ENCODE data around the gene SEMA5A.
A peak's percentile ranks its signal among the peaks of the same experiment; 100 is the strongest.
"Not testable (repeated sequence)": the region's sequence is repeated elsewhere in the genome, so short reads cannot be mapped to it uniquely, and the experiment has no call there.

The SEMA5A gene

GRCh38 chr5:9438596-9439354 lies 107.1 kb downstream of the SEMA5A start:
- no peak for DNase-seq

- DNase-seq = no peak
Measured at GRCh38 chr5:9437741-9438240, 108.1 kb downstream of the SEMA5A start.

GRCh38 chr5:9431496-9432258 lies 114.2 kb downstream of the SEMA5A start:
- DNase-seq = no peak

- no peak for DNase-seq
Measured at GRCh38 chr5:9431151-9431495, 114.8 kb downstream of the SEMA5A start.

- DNase-seq = no peak
Measured at GRCh38 chr5:9430306-9430705, 115.6 kb downstream of the SEMA5A start.

GRCh38 chr5:9429691-9430215 lies 116.1 kb downstream of the SEMA5A start:
- DNase-seq = no peak

- no peak for DNase-seq
Measured at GRCh38 chr5:9428272-9428671, 117.6 kb downstream of the SEMA5A start.

- no peak for DNase-seq
Measured at GRCh38 chr5:9425710-9426109, 120.2 kb downstream of the SEMA5A start.

- DNase-seq = no peak
Measured at GRCh38 chr5:9423571-9423970, 122.3 kb downstream of the SEMA5A start.

GRCh38 chr5:9421884-9422283 lies 124.0 kb downstream of the SEMA5A start:
- DNase-seq = no peak

- no peak for DNase-seq
Measured at GRCh38 chr5:9419794-9420193, 126.1 kb downstream of the SEMA5A start.

GRCh38 chr5:9415566-9415965 lies 130.3 kb downstream of the SEMA5A start:
- DNase-seq = no peak

GRCh38 chr5:9415091-9415490 lies 130.8 kb downstream of the SEMA5A start:
- no peak for DNase-seq

- no peak for DNase-seq
Measured at GRCh38 chr5:9411142-9411541, 134.7 kb downstream of the SEMA5A start.

- DNase-seq = no peak
Measured at GRCh38 chr5:9409413-9409960, 136.4 kb downstream of the SEMA5A start.

- DNase-seq = no peak
Measured at GRCh38 chr5:9408964-9409363, 136.9 kb downstream of the SEMA5A start.

GRCh38 chr5:9405196-9405754 lies 140.6 kb downstream of the SEMA5A start:
- no peak for DNase-seq

- no peak for DNase-seq
Measured at GRCh38 chr5:9401786-9402472, 143.9 kb downstream of the SEMA5A start.

- DNase-seq = not testable (repeated sequence)
Measured at GRCh38 chr5:9399783-9400182, 146.1 kb downstream of the SEMA5A start.

- no peak for DNase-seq
Measured at GRCh38 chr5:9399094-9399493, 146.8 kb downstream of the SEMA5A start.

- no peak for DNase-seq
Measured at GRCh38 chr5:9398227-9398626, 147.6 kb downstream of the SEMA5A start.

- DNase-seq = no peak
Measured at GRCh38 chr5:9396285-9396770, 149.5 kb downstream of the SEMA5A start.

GRCh38 chr5:9395706-9396105 lies 150.2 kb downstream of the SEMA5A start:
- DNase-seq = peak; percentile 93

Data from NCI-H526 treated with DMSO at 0.1 percent for 48 hours (cell line).